HEK293 (cell line): ENCODE measurements around the gene MED19.

ENCODE experiments used
- HIC1 ChIP-seq: fragments of 450-650 bp; formaldehyde crosslinking; IDR thresholded peaks from 2 replicates; pipeline ENCODE4 v1.5.1; 2016; ENCODE audit warnings: missing biosample characterization, missing genetic modification characterization
- IKZF3 ChIP-seq: fragments of 450-650 bp; IDR thresholded peaks from 2 replicates; pipeline ENCODE4 v1.5.0; 2018; ENCODE audit warnings: missing biosample characterization, mild to moderate bottlenecking, missing genetic modification characterization, moderate library complexity
- MYNN ChIP-seq: fragments of 450-650 bp; formaldehyde crosslinking; IDR thresholded peaks from 2 replicates; pipeline ENCODE4 v1.5.1; 2016; ENCODE audit warnings: missing biosample characterization, missing genetic modification characterization, borderline replicate concordance
- OSR2 ChIP-seq: fragments of 450-650 bp; formaldehyde crosslinking; IDR thresholded peaks from 2 replicates; pipeline ENCODE4 v1.5.1; 2016; ENCODE audit warnings: missing biosample characterization, missing genetic modification characterization
- PRDM10 ChIP-seq: fragments of 450-650 bp; formaldehyde crosslinking; IDR thresholded peaks from 2 replicates; pipeline ENCODE4 v1.5.1; 2016; ENCODE audit warnings: missing biosample characterization, missing genetic modification characterization
- RBAK ChIP-seq: fragments of 450-650 bp; formaldehyde crosslinking; IDR thresholded peaks from 2 replicates; pipeline ENCODE4 v1.5.1; 2016; ENCODE audit warnings: missing biosample characterization, missing genetic modification characterization
- TCF7L2 ChIP-seq: IDR thresholded peaks from 2 replicates; pipeline ENCODE4 v1.6.1; 2011; ENCODE audit warnings: low read depth, mild to moderate bottlenecking, inconsistent platforms, low read length, moderate library complexity, borderline replicate concordance
- TSHZ1 ChIP-seq: fragments of 450-650 bp; formaldehyde crosslinking; IDR thresholded peaks from 2 replicates; pipeline ENCODE4 v1.5.1; 2016; ENCODE audit warnings: missing biosample characterization, missing genetic modification characterization, borderline replicate concordance
- YY2 ChIP-seq: fragments of 450-650 bp; formaldehyde crosslinking; IDR thresholded peaks from 2 replicates; pipeline ENCODE4 v1.5.1; 2016; ENCODE audit warnings: missing biosample characterization, missing genetic modification characterization
- ZBTB10 ChIP-seq: fragments of 450-650 bp; formaldehyde crosslinking; IDR thresholded peaks from 2 replicates; pipeline ENCODE4 v1.5.1; 2016; ENCODE audit warnings: missing biosample characterization, missing genetic modification characterization
- ZBTB20 ChIP-seq: fragments of 450-650 bp; formaldehyde crosslinking; IDR thresholded peaks from 2 replicates; pipeline ENCODE4 v1.5.1; 2016; ENCODE audit warnings: missing biosample characterization, missing genetic modification characterization
- ZBTB7A ChIP-seq: fragments of 450-650 bp; formaldehyde crosslinking; IDR thresholded peaks from 2 replicates; pipeline ENCODE4 v1.5.1; 2016; ENCODE audit warnings: low read depth, missing biosample characterization, missing genetic modification characterization
- ZEB2 ChIP-seq: fragments of 450-650 bp; formaldehyde crosslinking; IDR thresholded peaks from 2 replicates; pipeline ENCODE4 v1.5.1; 2016; ENCODE audit warnings: missing biosample characterization, missing genetic modification characterization
- ZFHX2 ChIP-seq: fragments of 450-650 bp; formaldehyde crosslinking; conservative IDR thresholded peaks from 2 replicates; pipeline ENCODE4 v1.5.1; 2016; ENCODE audit warnings: missing biosample characterization, missing genetic modification characterization
- ZFP69B ChIP-seq: fragments of 450-650 bp; formaldehyde crosslinking; IDR thresholded peaks from 2 replicates; pipeline ENCODE4 v1.5.1; 2016; ENCODE audit warnings: missing biosample characterization, missing genetic modification characterization
- ZNF138 ChIP-seq: fragments of 450-650 bp; formaldehyde crosslinking; IDR thresholded peaks from 2 replicates; pipeline ENCODE4 v1.5.1; 2016; ENCODE audit warnings: missing biosample characterization, missing genetic modification characterization, borderline replicate concordance
- ZNF18 ChIP-seq: fragments of 450-650 bp; formaldehyde crosslinking; IDR thresholded peaks from 2 replicates; pipeline ENCODE4 v1.5.1; 2016; ENCODE audit warnings: missing biosample characterization, missing genetic modification characterization
- ZNF184 ChIP-seq: fragments of 450-650 bp; IDR thresholded peaks from 2 replicates; pipeline ENCODE4 v1.5.1; 2018; ENCODE audit warnings: missing biosample characterization, mild to moderate bottlenecking, missing genetic modification characterization
- ZNF366 ChIP-seq: fragments of 450-650 bp; formaldehyde crosslinking; conservative IDR thresholded peaks from 2 replicates; pipeline ENCODE4 v1.5.1; 2016; ENCODE audit warnings: missing biosample characterization, missing genetic modification characterization
- ZNF37A ChIP-seq: fragments of 450-650 bp; IDR thresholded peaks from 2 replicates; pipeline ENCODE4 v1.5.1; 2018; ENCODE audit warnings: missing biosample characterization, missing genetic modification characterization
- ZNF391 ChIP-seq: fragments of 450-650 bp; formaldehyde crosslinking; IDR thresholded peaks from 2 replicates; pipeline ENCODE4 v1.5.1; 2016; ENCODE audit warnings: low read depth, missing biosample characterization, missing genetic modification characterization, borderline replicate concordance
- ZNF426 ChIP-seq: fragments of 450-650 bp; formaldehyde crosslinking; IDR thresholded peaks from 2 replicates; pipeline ENCODE4 v1.5.1; 2017; ENCODE audit warnings: missing biosample characterization, missing genetic modification characterization, mild to moderate bottlenecking, inconsistent platforms, moderate library complexity
- ZNF433 ChIP-seq: fragments of 450-650 bp; formaldehyde crosslinking; IDR thresholded peaks from 2 replicates; pipeline ENCODE4 v1.5.1; 2016; ENCODE audit warnings: missing biosample characterization, missing genetic modification characterization, low read depth
- ZNF561 ChIP-seq: fragments of 450-650 bp; IDR thresholded peaks from 2 replicates; pipeline ENCODE4 v1.5.1; 2018; ENCODE audit warnings: missing biosample characterization, missing genetic modification characterization, borderline replicate concordance
- ZNF654 ChIP-seq: fragments of 450-650 bp; formaldehyde crosslinking; IDR thresholded peaks from 2 replicates; pipeline ENCODE4 v1.5.1; 2016; ENCODE audit warnings: low read depth, missing biosample characterization, missing genetic modification characterization
- ZNF768 ChIP-seq: fragments of 450-650 bp; formaldehyde crosslinking; IDR thresholded peaks from 2 replicates; pipeline ENCODE4 v1.5.1; 2018; ENCODE audit warnings: missing biosample characterization, mild to moderate bottlenecking, missing genetic modification characterization
- ZNF830 ChIP-seq: fragments of 450-650 bp; IDR thresholded peaks from 2 replicates; pipeline ENCODE4 v1.5.0; 2018; ENCODE audit warnings: missing biosample characterization, missing genetic modification characterization, low read depth, mild to moderate bottlenecking, moderate library complexity

Gene MED19

GRCh38 chr11:57667117-57667735 lies 44.8 kb downstream of the MED19 start (continued):
- TF ChIP-seq ZBTB7A (tag by site-specific recombination) (no peak), ZNF18 (no peak), OSR2 (tag by site-specific recombination) (no peak), ZFHX2 (tag by site-specific recombination) (no peak), ZEB2 (tag by site-specific recombination) (no peak), ZNF391 (tag by site-specific recombination) (0 out of 2 replicates have a peak, but pooled peaks have one; percentile 28), ZNF426 (tag by site-specific recombination) (no peak), TSHZ1 (no peak), ZNF768 (tag by site-specific recombination) (no peak), ZNF366 (no peak), ZNF37A (tag by site-specific recombination) (no peak), YY2 (tag by site-specific recombination) (no peak), ZNF433 (tag by site-specific recombination) (no peak), PRDM10 (tag by site-specific recombination) (peak; percentile 99), ZBTB10 (tag by site-specific recombination) (no peak), ZNF138 (tag by site-specific recombination) (no peak), RBAK (no peak), IKZF3 (tag by site-specific recombination) (no peak), ZFP69B (no peak), ZNF561 (tag by site-specific recombination) (0 out of 2 replicates have a peak, but pooled peaks have one; percentile 28), ZNF184 (tag by site-specific recombination) (no peak), MYNN (tag by site-specific recombination) (no peak), ZNF654 (no peak), HIC1 (tag by site-specific recombination) (no peak), ZNF830 (tag by site-specific recombination) (no peak), TCF7L2 (no peak), ZBTB20 (tag by site-specific recombination) (no peak)
